ENCODE results near the gene SOBP.
"Not testable (repeated sequence)": the region's sequence is repeated elsewhere in the genome, so short reads cannot be mapped to it uniquely, and the experiment has no call there.

SOBP gene

DNA sequence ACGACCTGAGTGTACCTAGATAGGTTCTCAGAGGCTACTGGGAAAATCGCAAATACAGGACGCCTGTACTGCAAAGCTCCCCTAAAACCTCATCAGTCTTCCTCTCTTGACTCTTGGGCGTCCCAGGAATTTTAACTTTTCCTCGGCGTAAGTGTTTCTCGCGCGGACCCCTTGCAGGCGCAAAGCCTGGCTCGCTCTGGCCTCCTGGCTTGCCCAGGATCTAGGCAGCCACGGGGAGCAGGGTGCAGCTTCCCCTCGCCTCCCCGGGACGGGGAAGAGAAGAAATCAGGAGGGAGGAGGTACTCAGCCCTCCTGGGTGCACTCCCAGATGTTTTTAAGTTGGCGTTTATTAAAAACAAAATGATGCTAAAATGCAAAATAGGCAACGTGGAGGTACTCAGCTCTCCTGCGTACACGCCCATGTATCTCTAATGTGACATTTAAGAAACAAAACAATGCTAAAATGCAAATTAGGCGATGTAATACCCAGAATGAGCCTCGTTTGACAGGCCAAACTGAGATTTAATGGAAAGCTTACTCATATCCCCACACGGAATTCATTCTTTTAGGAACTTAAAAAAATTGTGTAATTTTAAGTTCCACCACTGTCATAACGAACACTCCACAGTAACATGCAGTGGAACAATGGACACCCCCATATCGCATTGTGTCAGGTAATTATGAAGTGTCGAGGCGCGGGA is 1.6 kb upstream of the SOBP start:
- no peak for DNase-seq (ENCODE audit: low read depth in 2 of 2)

GRCh38 chr6:107488875-107489635 is 862 bp upstream of the SOBP start:
- no peak for DNase-seq (ENCODE audit: low read depth in 2 of 2)

DNA sequence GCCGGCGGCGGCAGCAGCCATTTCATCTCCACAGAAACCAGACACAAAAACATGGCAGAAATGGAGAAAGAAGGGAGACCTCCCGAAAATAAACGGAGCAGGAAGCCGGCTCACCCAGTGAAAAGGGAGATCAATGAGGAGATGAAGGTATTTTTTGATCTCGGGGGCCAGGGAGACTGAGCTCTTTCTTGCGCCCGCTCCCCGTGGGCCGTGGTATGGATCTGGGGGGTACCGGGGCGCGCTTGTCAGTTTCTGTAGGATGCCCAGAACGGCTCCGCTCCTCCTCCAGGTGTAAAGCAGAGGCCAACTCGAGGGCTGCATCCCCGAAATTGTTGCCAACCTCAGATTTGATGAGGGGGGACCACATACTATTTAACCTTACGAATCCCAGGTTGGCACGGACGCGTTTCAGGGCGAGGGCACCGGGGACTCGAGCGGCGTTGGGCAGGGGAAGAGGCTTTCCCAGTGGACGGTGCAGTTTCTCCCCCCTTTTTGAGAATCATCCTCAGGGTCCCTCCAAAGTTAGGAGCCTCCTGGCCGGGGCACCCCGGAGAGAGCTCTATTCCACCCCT is 735 bp downstream of the SOBP start:
- DNase-seq (ENCODE audit: low read depth in 2 of 2) = no peak

- DNase-seq (ENCODE audit: low read depth in 2 of 2) = no peak
Measured at GRCh38 chr6:107491138-107491609, 1.3 kb downstream of the SOBP start.

GRCh38 chr6:107491760-107492660 is 2.1 kb downstream of the SOBP start:
- DNase-seq (ENCODE audit: low read depth in 2 of 2) = peak; percentile 25 to 38

- DNase-seq (ENCODE audit: low read depth in 2 of 2) = no peak
Measured at GRCh38 chr6:107493158-107494057, 3.5 kb downstream of the SOBP start.

DNA sequence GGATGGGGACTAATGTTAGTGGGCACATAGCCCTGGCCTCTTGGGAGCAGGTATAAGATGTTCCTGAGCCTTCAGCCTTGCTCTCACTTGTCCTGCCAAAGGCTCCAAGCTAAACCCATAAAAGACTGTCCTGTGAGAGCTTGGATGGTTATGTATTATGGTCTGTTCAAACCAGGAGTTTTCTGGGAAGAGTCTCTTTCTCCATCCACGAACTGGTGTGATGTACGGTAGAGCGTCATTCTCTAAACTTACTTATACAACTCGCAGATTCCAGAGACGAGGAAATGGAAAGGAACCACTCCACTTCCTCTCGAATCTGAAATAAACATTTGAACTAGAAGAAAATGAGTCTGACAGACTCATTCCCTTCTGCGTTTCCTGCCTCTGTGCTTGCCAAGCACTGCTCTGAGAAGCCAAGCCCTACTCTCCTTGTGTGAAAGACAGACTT is 5.3 kb downstream of the SOBP start:
- no peak for DNase-seq (ENCODE audit: low read depth in 2 of 2)

DNA sequence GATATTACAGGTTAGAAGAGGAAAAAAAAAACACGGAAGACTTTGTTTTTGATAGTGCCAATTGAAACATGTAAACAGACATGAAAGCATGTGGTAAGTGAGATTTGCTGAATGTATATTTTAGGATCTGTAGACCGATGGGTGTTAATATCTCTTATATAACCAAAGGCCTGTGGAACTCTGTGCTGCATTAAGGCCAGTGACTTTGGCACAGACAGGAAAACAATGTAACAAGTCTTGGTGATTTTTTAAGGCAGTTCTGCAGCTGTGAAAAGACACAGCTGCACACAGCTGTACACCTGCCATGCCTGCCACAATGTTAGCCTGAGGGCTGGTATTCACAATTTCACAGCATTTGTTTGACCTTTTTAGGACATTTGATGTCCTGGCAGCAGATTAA is 6.1 kb downstream of the SOBP start:
- DNase-seq (ENCODE audit: low read depth in 2 of 2) = no peak

DNA sequence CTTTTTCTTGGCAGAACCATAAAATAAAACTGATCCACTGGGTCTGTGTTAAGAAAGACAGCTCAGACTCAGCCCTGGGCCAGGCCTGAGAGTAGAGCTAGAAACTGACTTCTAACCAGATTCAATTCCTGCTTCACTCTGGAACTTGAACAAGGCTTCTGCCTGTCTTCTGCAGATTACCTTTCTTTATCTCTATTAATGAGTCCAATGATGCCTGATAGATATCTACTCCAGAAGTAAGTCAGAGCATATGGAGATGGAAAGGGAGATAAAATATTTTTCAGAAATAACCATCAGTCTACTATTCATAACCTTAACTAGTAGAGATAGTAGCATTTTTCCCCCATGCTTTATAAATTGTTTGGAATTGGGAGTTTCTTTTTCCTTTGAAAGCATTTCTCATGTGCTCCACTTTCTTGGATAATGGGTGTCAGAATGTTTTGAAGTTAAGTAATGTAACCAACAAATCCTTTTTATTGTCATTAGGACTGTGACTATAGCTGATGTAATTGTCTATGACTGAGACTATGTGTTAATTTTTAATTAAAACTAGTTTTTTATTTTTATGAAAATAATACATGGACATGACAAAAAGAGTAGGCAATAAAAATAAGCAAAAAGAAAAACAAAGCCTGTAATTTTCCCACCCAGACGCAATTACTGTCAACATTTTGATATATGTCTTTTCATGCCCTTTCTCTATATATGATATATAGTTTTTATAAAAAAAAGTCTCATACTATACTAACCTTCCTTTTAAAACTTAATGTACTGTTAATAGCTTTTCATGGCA is 7.2 kb downstream of the SOBP start:
- no peak for DNase-seq (ENCODE audit: low read depth in 2 of 2)

GRCh38 chr6:107504270-107505026 is 14.5 kb downstream of the SOBP start:
- DNase-seq (ENCODE audit: low read depth in 2 of 2) = no peak

DNA sequence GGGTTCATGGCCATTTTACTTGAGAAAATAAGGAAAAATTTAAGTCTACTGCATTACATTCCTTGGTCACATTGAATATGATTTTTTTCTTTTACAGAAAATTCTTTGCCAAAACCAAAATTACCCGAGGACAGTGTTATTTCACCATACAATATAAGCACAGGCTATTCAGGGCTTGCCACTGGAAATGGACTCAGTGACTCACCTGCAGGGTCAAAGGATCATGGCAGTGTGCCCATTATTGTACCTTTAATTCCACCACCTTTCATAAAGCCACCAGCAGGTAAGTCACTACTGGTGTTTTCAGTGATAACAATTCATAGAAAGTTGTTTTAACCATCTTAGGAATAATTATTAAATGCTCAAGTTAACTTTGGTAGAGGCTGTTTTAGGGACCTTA is 16.2 kb downstream of the SOBP start:
- DNase-seq (ENCODE audit: low read depth in 2 of 2) = no peak

GRCh38 chr6:107509506-107509905 is 19.6 kb downstream of the SOBP start:
- peak; percentile 23 to 31 for DNase-seq (ENCODE audit: low read depth in 2 of 2)

DNA sequence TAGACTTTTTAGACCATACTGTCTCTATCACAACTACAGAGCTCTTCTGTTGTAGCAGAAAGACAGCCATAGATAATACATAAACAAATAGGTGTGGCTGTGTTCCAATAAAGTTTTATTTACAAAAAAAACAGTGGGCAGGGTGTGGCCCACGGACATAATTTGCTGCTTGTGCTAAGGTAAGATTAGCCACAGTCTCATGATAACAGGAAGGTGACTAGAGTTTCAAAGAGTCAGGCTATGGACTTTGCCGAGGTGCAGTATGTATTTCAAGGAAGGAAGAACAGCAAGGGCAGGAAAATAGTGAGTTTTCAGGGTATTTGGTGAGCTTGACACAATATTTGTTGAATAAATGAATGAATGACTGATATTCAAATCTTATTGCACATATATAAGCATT is 20.2 kb downstream of the SOBP start:
- no peak for DNase-seq (ENCODE audit: low read depth in 2 of 2)

DNA sequence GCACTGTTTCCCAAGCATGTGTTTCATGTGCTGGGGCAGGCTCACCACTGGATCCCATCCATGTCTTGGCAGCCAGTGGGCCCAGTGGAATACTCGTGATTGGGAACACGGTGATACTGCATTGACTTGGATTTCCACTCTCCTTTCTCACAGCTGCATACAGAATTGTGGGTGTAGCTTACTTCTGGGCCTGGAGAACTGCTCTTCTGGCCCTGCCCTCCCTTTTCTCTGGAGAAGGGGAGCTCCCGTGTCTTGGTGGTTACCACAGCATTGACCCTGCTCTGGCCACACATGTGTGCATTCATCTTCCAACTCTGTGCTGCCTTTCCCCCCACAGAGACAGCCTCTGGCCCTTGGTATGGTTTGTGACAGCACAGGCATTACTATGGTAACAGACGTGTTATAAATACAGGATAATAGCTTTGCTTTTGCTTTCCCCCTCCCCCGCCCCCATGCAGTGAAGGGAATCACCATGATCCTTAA is 21.6 kb downstream of the SOBP start:
- DNase-seq (ENCODE audit: low read depth in 2 of 2) = no peak

DNA sequence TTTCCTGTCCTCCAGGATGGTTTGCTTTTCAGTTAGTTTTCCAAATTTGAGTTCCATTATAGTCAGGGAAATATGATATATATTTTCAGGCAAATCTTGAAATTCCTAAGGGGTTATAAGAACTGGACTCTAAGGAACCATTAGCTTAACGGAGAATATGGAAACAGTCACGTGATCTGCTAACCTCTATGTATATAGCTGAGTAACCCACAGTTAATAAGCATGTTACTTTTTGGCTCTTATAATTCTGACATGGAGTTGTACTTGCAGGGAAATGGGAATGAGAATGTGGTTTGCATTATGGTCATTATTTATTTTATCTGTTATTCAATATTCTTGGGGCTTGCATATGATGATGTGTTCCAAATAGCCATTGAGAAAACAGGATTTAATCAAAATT is 23.3 kb downstream of the SOBP start:
- no peak for DNase-seq (ENCODE audit: low read depth in 2 of 2)

- no peak for DNase-seq (ENCODE audit: low read depth in 2 of 2)
Measured at GRCh38 chr6:107515955-107516354, 26.0 kb downstream of the SOBP start.

- no peak for DNase-seq (ENCODE audit: low read depth in 2 of 2)
Measured at GRCh38 chr6:107517274-107517673, 27.4 kb downstream of the SOBP start.

GRCh38 chr6:107519224-107519623 is 29.3 kb downstream of the SOBP start:
- not testable (repeated sequence) for DNase-seq (ENCODE audit: low read depth in 2 of 2)

DNA sequence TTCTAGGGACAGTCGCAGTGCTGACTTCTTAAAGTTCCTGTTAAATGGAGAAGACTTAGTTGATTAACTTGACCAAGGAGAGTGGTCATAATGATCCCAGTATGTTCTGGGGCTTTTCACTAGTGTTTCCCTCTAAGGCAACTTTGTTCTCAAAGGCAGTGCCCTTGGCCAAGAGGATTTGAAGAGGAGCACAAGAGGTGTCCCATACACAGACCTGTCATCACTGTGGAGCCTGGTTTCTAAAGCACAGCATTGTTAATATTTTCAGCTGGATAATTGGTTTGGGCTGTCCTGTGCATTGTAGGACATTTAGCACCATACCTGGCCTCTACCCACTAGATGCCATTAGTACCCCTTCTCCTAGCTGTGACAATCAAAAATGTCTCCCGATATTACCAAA is 30.8 kb downstream of the SOBP start:
- DNase-seq (ENCODE audit: low read depth in 2 of 2) = not testable (repeated sequence)

Measured in fibroblast of skin of left biceps (primary cell).